NOMO-1 (cell line): Measurements from ENCODE around the gene GP1BB.

ENCODE experiments used
- DNase-seq, 2 experiments: peaks; one replicate each; lab custom pipeline; 2025; ENCODE audit not compliant: unreplicated experiment in 2 of 2; lab: John Stamatoyannopoulos, UW

Gene GP1BB

DNA sequence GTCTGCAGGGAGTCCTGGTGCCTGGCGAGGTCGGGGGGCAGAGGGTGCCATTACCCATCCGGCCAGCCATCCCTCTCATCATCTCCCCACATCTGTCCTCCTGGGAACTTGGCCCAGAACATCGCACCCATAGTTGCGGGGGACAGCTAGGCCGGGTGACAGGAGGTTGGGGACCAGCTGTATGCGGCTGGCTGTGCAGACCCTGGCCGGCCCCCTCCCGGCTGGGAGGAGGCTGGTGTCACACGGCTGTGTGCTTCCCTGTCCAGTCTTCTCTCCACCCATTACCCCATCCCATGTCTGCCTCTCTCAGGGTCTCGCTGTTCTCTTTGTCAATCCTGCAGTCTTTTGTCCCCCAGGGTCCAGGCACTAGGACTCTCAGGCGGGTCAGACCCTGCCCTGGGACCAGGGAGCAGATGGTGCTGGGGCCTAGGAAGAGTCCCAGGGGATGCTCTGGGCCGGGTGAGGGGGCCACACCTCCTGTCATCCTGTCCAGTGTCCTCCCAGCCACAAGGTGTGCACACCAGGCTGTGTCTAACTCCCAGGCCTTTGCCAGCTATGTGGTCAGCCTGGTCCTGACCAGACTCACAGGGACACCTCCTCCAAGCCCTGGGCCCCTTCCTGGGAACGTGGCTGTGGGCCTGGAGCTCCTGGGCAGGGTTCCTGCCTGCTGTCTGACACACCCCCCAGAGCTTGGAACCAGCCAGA lies 30.8 kb downstream of the GP1BB start:
- DNase-seq: no peak

DNA sequence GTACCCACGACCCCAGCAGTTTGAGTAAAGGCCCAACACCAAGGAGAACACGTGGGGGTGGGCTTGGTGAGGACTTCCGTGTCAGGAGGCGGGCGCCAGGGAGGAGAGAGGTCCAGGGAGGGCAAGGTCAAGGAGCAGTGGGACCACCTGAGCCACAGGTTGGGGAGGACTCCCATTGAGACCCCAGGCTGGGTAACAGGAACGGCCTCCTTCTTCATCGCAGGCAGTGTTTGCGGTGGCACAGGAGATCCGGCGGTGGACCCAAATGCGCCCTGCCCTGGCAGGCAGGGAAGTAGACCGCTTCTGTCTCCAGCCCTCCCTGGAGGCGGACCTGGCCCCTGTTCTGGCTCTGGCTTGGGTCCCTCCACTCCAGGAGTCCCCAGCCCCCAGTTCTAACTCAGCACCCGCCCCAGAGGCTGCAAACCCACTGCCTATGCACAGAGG lies 31.4 kb downstream of the GP1BB start:
- DNase-seq: no peak

DNA sequence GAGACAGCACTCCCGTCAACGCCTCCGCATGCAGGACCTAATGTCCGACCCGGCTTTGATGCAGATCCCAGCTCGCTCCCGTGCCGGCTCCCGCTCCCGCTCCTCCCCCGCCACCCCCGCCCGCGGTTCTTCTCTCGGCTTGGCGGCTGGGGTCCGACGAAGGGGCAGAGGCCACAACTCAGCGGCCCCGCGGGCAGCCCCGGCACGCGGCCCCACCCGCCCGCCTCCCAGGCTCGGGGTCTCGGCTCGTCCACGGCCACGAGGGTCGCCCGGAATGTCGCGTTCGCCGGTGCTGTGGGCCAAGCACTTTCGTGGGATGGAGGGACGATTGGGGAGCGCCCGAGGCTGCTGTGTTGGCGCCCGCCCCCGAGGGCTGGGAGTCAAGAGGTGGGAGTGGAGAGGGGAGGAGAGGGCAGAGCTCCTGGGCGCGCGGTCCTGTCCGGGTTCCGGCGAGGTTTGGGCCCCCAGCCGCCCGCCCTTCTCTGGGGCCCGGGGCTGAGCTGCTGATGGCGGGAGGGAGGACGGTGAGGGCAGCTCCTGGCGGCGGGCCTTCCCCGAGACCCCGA lies 31.9 kb downstream of the GP1BB start:
- no peak for DNase-seq

DNA sequence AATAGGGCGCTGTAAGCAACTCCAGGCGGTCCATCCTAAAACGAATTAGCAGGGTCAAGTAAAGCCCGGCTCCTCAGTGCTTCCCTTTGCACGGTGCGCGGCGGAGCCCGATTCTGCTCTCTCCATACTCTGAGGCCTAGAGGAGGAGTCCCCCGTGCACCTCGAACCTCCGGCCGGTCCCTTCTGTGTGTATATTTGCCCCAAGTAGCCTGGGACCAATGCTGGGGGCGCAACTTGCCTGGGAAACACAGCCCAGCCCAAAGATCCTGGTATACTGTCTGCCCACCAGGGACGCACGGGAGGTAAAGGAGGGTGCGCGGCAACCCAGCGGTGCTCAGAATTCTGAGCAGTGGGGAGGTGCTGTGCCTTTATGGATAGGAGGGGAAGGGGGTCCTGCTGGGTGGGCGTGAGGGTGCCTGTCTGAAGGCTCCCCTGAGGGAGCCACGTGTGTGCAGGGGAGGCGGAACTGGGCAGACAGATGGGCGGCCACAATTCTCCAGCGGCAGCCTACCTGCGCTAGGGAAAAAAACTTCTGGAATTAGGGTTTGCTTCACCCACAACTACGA lies 32.5 kb downstream of the GP1BB start:
- peak in 1 of 2 experiments; percentile 16 for DNase-seq

DNA sequence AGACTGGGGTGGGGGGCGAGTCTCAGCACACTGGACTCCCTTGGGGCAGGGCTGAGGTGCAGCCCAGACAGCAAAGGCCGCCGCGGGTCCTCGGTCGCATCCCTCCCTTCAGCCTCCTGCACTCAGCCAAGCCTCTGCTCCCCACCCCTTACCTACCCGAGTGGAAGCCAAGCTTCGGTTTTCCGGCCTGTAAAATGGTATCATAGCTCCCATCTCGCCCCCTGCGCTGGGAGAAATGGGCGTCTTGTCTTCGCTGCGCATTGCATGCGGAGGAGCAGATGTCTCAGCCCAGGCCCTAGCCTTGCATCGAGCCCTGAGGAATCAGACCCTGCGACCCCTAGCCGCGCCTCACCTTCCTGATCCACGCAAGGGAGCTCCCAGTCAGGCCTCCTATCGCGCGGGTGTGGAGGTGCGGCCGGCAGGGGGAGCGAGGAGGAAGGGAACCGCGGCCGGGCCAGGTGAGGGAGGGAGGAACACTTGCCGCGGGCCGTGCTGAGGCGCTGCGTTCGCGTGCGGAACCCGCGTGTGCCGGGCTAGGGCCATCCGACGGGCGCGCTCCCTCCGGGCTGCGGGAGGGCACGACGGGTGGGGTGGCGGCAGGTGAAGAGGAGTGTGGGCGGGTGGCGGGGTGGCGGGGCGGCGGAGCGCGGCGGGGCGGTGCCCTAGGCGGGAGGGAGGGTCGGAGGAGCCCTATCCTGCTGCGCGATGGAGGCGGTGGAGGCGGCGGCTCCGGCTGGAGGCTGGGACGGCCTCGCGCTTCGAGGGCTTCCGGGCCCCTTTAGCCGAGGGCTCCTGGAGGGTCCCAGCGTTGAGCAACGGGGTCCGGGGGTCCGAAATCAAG lies 33.2 kb downstream of the GP1BB start:
- peak in 1 of 2 experiments; percentile 29 for DNase-seq

DNA sequence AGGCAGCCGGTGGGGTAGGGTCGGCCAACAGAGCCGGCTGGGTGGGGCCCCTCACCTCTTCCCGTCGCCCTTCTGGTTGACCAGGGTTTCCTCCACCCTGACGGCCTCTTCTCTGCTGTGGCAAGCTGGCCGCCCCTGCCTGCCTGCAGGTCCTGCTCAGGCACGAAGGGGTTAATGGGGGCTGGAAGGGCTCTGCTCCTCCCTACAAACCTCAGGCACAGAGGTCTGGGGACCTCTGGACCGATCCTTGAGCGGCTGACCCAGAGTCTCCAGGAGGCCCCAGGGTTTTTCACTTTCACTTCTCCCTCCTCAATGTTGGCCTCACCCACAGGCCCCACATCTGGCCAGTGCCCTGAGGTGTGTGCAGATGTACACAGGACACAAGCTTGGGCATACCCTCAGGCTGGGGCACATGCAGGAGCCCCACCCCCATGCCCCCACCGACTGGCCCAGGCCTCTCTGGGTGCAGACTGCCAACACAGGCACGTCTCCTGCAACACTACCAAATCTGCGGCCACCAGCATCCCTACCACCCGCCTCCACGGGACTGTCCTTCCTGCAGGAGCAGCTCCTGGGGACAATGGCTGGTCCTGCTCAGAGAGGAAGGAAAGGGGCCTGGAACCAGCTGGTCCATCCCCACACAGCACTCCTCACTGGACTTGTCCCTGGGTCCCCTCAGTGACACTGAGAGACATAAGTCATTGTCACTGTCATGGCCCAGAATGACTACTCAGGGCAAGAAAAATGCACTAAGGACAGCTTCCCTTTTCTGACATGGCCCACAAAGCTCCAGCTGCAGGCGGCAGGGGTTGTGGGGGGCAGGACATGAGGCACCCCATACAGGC lies 34.0 kb downstream of the GP1BB start:
- DNase-seq: peak; percentile 54 to 65

DNA sequence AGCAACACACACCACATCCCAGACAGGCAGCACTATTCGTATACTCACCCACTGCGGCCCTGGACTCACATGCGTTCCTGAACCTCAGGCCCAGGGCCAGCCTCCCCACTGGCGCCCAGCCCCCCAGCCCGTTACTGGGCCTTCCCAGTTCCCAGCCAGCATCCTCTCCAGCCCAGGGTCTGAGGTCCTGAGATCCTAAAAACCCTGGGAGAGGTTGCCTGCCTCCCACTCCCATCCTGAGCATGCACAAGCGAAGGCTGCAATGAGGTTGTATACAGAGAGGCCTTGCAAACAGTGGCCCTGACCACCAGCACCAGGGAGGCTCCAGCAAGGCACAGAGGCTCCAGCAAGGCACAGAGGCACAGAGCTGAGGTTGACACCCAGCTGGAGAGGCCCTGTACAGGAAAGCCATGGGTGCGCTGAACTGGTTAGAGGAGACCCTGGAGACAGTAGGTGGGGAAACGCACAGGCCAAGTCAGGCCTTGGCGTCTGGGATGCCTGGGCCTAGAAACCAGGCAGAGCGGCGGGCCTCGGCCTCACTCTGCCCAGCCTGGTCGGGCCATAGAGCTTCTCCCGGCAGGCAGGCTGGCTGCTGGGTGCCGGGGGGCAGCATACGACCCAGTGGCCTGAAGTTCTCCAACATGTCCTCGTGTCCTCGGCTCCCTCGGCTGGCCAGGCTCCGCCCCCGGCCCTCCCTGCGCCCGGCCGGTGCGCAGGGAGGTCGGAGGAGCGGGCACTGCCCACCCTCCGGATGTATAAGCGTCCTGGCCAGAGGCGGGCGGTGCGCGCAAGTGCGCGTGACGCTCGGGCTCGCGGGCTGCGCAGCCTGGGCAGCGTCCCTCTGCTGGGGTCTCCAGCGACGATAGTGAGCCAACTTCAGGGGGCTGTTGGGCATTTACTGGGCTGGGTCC lies 34.9 kb downstream of the GP1BB start:
- no peak for DNase-seq

DNA sequence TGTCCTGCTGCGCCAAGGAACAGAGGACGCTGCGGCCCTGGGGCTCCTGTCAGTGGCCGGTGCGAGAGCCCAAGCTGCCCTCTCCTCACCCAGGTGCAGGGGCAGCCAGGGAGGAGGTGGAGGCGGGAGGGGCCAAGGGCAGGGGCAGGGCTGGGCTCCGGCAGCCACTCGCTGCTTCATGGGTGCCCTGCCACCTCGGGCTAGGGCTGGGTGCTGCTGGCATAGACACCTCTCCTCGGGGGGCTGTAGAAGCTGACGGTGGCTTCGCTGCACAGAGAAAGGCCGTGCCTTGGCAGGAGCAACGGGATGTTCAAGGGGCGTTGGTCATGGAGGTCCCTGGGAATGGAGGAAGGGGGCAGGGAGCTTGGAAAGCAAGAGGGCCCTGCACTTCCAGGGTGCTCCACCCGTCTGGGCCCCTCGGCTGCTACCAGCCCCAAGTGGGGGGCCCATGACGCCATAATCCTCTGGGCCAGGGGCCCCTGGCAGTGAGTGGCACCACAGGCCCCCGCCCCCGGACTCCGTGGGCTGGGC lies 35.6 kb downstream of the GP1BB start:
- no peak for DNase-seq

DNA sequence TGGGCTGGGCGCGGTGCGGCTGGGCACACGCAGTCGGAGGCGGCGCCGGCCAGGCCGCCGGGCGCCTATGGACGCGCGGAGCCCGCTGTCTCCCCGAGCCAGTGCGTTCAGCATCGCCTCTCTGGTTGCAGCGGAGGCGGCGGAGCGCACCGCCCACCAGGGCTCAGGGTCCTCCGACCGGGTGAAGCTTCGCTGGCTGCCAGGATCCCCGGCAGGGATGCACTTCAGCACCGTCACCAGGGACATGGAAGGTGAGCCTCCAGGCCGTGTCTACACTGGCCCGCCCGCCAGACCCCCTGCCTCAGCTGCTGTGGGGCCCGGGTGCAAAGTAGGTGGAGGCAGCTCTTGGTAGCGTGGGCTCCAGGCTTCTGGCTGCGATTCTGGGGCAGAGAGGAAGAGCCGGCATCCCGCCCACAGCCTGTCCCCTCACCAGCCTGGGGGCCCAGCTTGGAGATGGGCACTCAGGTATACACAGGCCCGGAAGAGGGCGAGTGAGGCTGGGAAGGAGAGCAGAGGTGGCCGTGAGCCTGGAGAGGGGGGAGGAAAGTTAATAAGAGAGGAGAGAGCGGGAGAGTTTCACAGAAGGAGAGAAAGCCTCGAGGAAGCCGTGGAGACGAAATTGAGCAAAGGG lies 36.2 kb downstream of the GP1BB start:
- DNase-seq: no peak

DNA sequence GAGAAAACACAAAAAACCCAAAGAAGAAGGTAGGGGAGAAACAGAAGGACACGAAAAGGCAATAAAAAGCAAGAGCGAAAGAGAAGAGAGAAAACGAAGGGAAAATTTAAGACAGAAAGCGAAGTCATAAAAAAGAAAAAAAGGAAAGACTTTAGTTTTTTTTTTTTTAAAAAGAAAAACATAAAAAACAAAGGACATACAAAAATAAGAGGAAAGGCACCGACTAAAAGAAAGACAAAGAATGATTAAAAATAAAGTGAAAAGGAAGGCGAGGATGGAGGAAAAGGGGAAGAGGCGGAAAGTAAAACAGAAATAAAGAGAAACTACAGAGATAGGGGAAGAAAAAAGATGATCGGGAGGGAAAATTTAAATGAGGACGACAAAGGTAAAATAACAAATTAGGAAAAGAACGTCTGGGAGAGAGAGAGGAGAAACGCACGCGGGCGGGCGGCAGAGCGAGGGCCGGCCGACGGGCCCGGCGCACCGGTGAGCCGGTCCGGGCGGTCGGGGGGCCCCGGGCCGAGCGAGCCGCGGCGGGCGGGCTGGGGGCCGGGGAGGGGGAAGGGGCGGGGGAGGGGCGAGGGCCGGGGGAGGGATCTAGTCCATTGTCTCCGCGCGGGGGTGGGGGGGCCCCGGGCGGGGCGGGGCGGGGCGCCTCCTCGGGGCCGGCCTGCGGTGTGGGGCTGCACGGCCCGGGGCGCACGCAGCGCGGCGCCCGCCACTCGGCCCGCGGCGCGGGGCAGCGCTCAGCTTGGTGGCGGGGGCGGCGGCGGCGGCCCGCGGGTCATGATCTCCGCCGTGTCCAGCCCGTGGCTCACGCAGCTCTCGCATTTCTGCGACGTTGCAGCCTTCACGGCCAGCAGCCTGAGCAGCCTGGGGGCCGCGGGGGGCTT lies 37.0 kb downstream of the GP1BB start, which contains the start of gene TBX1:
TBX1 (plus strand) TSS at position 721 of the 893 bp plus-strand sequence; CDS start at position 787, 66 bp downstream.
- DNase-seq: no peak

DNA sequence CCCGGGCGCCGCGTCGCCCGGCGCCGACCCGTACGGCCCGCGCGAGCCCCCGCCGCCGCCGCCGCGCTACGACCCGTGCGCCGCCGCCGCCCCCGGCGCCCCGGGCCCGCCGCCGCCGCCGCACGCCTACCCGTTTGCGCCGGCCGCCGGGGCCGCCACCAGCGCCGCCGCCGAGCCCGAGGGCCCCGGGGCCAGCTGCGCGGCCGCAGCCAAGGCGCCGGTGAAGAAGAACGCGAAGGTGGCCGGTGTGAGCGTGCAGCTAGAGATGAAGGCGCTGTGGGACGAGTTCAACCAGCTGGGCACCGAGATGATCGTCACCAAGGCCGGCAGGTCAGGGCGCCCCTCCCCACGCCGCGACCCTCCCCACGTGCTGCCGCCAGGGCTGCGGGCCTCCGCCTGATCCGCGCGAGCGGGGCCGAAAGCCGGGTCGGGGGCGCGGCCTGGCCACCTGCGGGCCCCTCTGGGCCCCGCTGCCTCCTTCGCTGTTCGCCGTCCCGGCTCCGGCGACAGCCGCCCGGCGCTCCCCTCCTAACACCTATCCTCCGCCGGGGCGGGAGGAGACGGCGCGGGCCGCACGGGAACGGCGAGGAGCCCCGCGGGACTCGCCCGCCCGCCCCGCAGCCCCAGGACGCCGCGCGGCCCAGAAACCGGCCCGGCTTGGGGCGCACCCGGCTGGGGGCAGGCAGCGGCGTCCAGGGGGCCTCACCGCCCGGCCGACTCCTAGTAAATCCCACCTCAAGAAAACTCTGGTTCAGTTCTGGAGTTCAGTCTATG lies 37.8 kb downstream of the GP1BB start:
- DNase-seq: no peak

DNA sequence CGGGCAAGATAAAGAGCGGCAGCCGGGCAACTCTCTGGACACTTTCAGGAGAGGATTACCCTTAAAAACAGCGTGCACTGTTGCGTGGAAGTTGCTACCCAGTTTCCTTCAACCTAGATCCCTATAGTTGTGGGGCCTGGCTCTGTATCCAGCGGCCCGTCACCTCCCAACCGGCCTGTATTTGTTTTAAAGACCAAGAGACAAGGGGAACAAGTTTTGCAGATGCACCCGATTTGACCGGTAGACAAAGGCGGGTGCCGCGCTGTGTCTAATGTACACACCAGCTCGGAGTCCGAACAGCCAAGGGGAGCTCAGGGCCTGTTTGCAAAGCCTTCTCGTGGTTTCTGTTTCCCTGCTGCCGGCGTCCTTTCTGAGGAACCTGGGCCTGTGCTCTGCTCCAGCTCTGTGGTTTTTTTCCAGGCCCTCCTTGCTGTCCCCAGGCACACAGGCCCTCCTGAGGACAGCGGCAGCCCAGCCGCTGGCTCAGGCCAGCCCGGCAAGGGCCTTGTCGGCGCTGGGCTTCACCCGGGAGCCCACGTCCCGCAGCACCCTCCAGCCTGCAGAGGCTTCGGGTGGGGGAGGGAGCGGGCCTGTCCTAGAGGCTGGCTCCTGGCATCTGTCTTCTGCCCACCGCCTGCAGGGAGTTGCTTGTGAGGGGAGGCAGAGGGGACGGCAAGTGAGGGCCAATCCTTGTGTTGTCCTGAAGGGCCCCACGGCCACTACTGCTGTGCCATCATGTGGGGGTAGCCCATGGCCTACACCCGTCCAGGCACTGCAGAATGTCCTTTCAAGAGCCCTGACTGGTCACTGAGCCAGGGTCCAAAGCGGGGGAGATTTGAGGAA lies 38.6 kb downstream of the GP1BB start:
- no peak for DNase-seq

DNA sequence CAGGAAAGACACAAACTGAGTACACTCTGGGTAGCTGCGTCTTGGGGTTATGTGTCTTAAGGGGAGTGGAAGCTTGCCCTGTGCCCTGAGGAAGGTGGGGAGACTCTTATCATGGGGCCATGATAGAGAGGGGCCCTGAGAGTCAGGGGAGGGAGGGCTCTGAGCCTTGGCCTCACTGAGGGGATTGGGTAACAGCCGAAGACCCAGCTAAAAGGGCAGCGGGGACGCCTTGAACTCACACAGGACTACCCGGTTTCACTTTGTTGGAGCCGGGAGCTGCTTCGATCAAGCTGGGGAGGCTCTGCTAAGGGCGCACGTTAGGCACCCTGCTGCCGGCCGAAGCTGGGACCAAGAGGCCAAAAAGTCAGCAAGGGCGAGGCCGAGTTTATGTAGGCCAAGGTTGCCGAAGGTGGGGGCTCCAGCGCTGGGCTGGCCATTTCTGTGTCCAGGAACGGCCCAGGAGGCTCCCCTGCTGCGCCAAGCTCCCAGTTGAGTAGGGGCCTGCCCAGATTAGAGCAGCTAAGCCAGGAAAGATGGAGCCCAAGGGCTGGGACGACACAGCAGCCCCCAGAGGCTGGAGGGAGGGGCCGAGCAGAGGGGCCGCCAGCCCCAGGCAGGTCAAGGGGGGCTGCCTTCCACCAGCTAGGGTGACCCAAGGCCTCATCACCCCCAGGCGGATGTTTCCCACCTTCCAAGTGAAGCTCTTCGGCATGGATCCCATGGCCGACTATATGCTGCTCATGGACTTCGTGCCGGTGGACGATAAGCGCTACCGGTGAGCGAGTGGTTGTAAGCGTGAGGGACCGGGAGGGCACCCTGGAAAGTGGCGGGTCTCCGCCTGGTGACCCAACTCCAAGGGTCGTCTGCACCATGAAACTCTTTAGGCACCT lies 39.5 kb downstream of the GP1BB start:
- DNase-seq: no peak

DNA sequence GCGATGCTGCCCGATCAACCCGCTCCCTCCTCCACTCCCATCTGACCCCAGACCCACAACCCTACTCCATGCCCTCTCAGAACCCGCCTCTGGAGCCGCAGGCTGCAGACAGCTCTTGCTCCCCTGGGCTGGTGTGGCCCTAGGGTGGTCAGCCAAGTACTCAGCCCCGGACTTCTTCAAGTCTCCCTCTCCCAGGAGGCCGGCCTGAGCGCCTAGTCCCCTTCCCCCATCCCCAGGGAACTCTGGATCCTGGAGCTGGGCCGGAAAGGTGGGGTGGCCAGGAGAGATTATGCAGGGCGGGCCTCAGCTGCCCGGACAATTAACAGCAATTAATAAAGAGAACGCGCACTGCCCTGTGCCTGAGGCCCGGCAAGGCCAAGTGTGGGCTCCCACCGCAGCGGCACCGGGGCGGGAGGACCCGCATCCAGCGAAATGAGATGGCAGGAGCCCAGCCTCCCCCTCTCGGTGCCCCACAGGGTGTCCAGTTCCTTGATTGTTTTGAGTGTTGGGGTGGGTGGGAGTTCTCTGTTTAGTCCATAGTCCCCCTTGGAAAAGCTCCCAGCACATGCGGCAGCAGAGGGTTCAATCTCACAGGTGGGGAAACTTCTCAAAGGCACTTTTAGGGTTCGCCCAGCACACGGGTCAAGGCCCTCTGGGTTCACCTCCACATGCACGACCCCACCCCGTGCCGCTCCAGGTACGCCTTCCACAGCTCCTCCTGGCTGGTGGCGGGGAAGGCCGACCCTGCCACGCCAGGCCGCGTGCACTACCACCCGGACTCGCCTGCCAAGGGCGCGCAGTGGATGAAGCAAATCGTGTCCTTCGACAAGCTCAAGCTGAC lies 40.3 kb downstream of the GP1BB start:
- DNase-seq: no peak
